H1 (cell line): ENCODE data around the gene PLA2G4E. TPM values are rescaled to one million over a fixed set of nuclear protein-coding genes. Genes with fewer than 3 reads are reported as not detected.

ENCODE experiments used
- CTCF ChIA-PET: fragments of 300-600 bp; sonication (Branson Sonifier 250); formaldehyde crosslinking; loops from one replicate; lab custom pipeline; 2021; ENCODE audit not compliant: partially characterized antibody; lab: Charles Lee
- POLR2A ChIA-PET: fragments of 300-600 bp; sonication (Branson Sonifier 250); formaldehyde crosslinking; loops from one replicate; lab custom pipeline; 2021; ENCODE audit warnings: inconsistent platforms; ENCODE audit not compliant: partially characterized antibody; lab: Charles Lee
- DNase-seq, 2 experiments: peaks; one replicate each; pipeline versions ENCODE4 v3.0.0 to v3.0.0-alpha.2; 2010 to 2022; ENCODE audit warnings: low spot score in 2 of 2, low read depth in 1 of 2, mixed read lengths in 1 of 2
- FAIRE-seq: peaks from 2 replicates; lab custom pipeline; 2011; peaks lifted over from hg19 to GRCh38; lab: Jason Lieb, UNC
- H2AFZ ChIP-seq: 2 replicates; pipeline ENCODE4 v1.8.1; 2012; ENCODE audit warnings: low read length, inconsistent platforms
- H2AK5ac ChIP-seq: 2 replicates; pipeline ENCODE4 v1.6.1; 2013; ENCODE audit warnings: low read depth, low read length
- H2BK120ac ChIP-seq: replicated peaks from 2 replicates; pipeline ENCODE3; 2013; ENCODE audit warnings: low read depth, low read length, inconsistent platforms
- H2BK12ac ChIP-seq: 2 replicates; pipeline ENCODE4 v1.6.1; 2013; ENCODE audit warnings: low read depth, low read length
- H2BK15ac ChIP-seq: 2 replicates; pipeline ENCODE4 v1.6.1; 2013; ENCODE audit warnings: low read length
- H2BK20ac ChIP-seq: 2 replicates; pipeline ENCODE4 v1.6.1; 2013; ENCODE audit warnings: low read length
- H2BK5ac ChIP-seq: 2 replicates; pipeline ENCODE4 v1.6.1; 2013; ENCODE audit warnings: low read depth, low read length
- H3K14ac ChIP-seq: 2 replicates; pipeline ENCODE4 v1.6.1; 2013; ENCODE audit warnings: inconsistent platforms; ENCODE audit not compliant: insufficient read length
- H3K18ac ChIP-seq: 2 replicates; pipeline ENCODE4 v1.6.1; 2013; ENCODE audit warnings: low read length; ENCODE audit errors: extremely low read depth
- H3K23ac ChIP-seq: 2 replicates; pipeline ENCODE4 v1.6.1; 2013; ENCODE audit warnings: inconsistent platforms; ENCODE audit not compliant: insufficient read length
- H3K23me2 ChIP-seq: 2 replicates; pipeline ENCODE4 v1.6.1; 2013; ENCODE audit warnings: low read depth, low read length
- H3K27ac ChIP-seq: 2 replicates; pipeline ENCODE4 v1.6.1; 2011; ENCODE audit warnings: low read depth, low read length, inconsistent platforms
- H3K27me3 ChIP-seq, 4 experiments: replicated peaks in 1 of 4; 1 replicate in 1 of 4; 2 replicates in 3 of 4; pipeline versions ENCODE4 v1.6.1 to v1.8.1; 2011 to 2013; ENCODE audit warnings: low read length in 3 of 4, mild to moderate bottlenecking in 3 of 4, inconsistent platforms in 2 of 4, mixed read lengths in 2 of 4, moderate library complexity in 1 of 4; ENCODE audit not compliant: control insufficient read depth in 3 of 4, insufficient read depth in 3 of 4; ENCODE audit errors: extremely low read depth in 1 of 4
- H3K36me3 ChIP-seq, 4 experiments: 2 replicates each; pipeline versions ENCODE4 v1.6.1 to v1.8.1; 2011 to 2013; ENCODE audit warnings: mild to moderate bottlenecking in 4 of 4, low read length in 3 of 4, moderate library complexity in 2 of 4, control low read depth in 1 of 4, inconsistent platforms in 1 of 4; ENCODE audit not compliant: insufficient read depth in 4 of 4, control insufficient read depth in 2 of 4
- H3K4ac ChIP-seq: replicated peaks from 2 replicates; pipeline ENCODE3; 2013; ENCODE audit warnings: low read length, low read depth, mixed read lengths, inconsistent platforms; ENCODE audit not compliant: insufficient read length
- H3K4me1 ChIP-seq, 4 experiments: replicated peaks in 1 of 4; 1 replicate in 1 of 4; 2 replicates in 3 of 4; pipeline versions ENCODE4 v1.6.1 to v1.8.1; 2011 to 2013; ENCODE audit warnings: low read length in 3 of 4, inconsistent platforms in 2 of 4, mixed read lengths in 1 of 4; ENCODE audit not compliant: insufficient read depth in 4 of 4, control insufficient read depth in 3 of 4
- H3K4me2 ChIP-seq, 2 experiments: 2 replicates each; pipeline versions ENCODE4 v1.6.1 to v1.8.1; 2011 to 2013; ENCODE audit warnings: low read depth in 2 of 2, low read length in 2 of 2, control low read depth in 1 of 2, inconsistent platforms in 1 of 2, mild to moderate bottlenecking in 1 of 2; ENCODE audit not compliant: insufficient read depth in 1 of 2
- H3K4me3 ChIP-seq, 4 experiments: fragments of 200-600, 300-600 bp in 1 of 4; sonication (generic), shearing (Covaris generic), sonication (Bioruptor Twin) in 1 of 4; 2 replicates each; pipeline versions ENCODE4 v1.5.1 to v1.8.1; 2011 to 2016; ENCODE audit warnings: low read length in 4 of 4, low read depth in 3 of 4, control low read depth in 2 of 4, inconsistent platforms in 2 of 4, mild to moderate bottlenecking in 2 of 4, mixed read lengths in 1 of 4, moderate library complexity in 1 of 4; ENCODE audit not compliant: insufficient read depth in 2 of 4; ENCODE audit errors: extremely low read depth in 1 of 4
- H3K56ac ChIP-seq: replicated peaks from 2 replicates; pipeline ENCODE3; 2013; ENCODE audit warnings: low read depth, mild to moderate bottlenecking, mixed read lengths, low read length, inconsistent platforms; ENCODE audit not compliant: insufficient read length
- H3K79me1 ChIP-seq: 2 replicates; pipeline ENCODE4 v1.6.1; 2013; ENCODE audit warnings: low read depth, low read length, control low read depth
- H3K79me2 ChIP-seq, 2 experiments: 2 replicates each; pipeline versions ENCODE4 v1.6.1 to v1.8.1; 2012 to 2013; ENCODE audit warnings: low read length in 2 of 2, mild to moderate bottlenecking in 2 of 2, inconsistent platforms in 1 of 2; ENCODE audit not compliant: insufficient read depth in 2 of 2, control insufficient read depth in 1 of 2
- H3K9ac ChIP-seq, 4 experiments: replicated peaks in 1 of 4; 1 replicate in 1 of 4; 2 replicates in 3 of 4; pipeline versions ENCODE4 v1.6.1 to v1.8.1; 2011 to 2013; ENCODE audit warnings: low read depth in 3 of 4, low read length in 3 of 4, control low read depth in 2 of 4, mild to moderate bottlenecking in 2 of 4, moderate library complexity in 2 of 4, inconsistent platforms in 1 of 4; ENCODE audit errors: extremely low read depth in 1 of 4
- H3K9me3 ChIP-seq, 2 experiments: 2 replicates each; pipeline versions ENCODE4 v1.6.1 to v1.8.1; 2012 to 2013; ENCODE audit warnings: mild to moderate bottlenecking in 2 of 2, moderate library complexity in 2 of 2, control low read depth in 1 of 2, inconsistent platforms in 1 of 2, low read depth in 1 of 2, low read length in 1 of 2, mixed read lengths in 1 of 2; ENCODE audit not compliant: insufficient read depth in 2 of 2
- H4K20me1 ChIP-seq, 2 experiments: replicated peaks in 1 of 2; 2 replicates each; pipeline versions ENCODE3 to v1.8.1; 2011 to 2013; ENCODE audit warnings: inconsistent platforms in 2 of 2, low read length in 2 of 2, mild to moderate bottlenecking in 1 of 2; ENCODE audit not compliant: insufficient read depth in 2 of 2, control insufficient read depth in 1 of 2
- H4K5ac ChIP-seq: 2 replicates; pipeline ENCODE4 v1.6.1; 2013; ENCODE audit warnings: low read length, low read depth, mixed read lengths, inconsistent platforms; ENCODE audit not compliant: insufficient read length
- H4K8ac ChIP-seq: 2 replicates; pipeline ENCODE4 v1.8.0; 2013; ENCODE audit warnings: mild to moderate bottlenecking, moderate library complexity, low read length, inconsistent platforms; ENCODE audit not compliant: insufficient read depth; ENCODE audit errors: extremely low read depth
- H4K91ac ChIP-seq: replicated peaks from 2 replicates; pipeline ENCODE3; 2013; ENCODE audit warnings: low read length, mixed read lengths, inconsistent platforms; ENCODE audit not compliant: insufficient read length
- ASH2L ChIP-seq: fragments of 200-600, 300-600 bp; sonication (generic); IDR thresholded peaks from one replicate; pipeline ENCODE4 v1.7.1; 2017; ENCODE audit warnings: low read length
- CHD2 ChIP-seq: IDR thresholded peaks from 2 replicates; pipeline ENCODE4 v1.6.1; 2012; ENCODE audit warnings: low read length, improper control_type of control experiment
- KDM5A ChIP-seq: fragments of 200-600 bp; IDR thresholded peaks from 2 replicates; pipeline ENCODE4 v1.7.1; 2012; ENCODE audit warnings: mild to moderate bottlenecking, low read length, inconsistent platforms, mixed read lengths
- MAFK ChIP-seq: IDR thresholded peaks from 2 replicates; pipeline ENCODE4 v1.6.1; 2012; ENCODE audit warnings: low read depth, mild to moderate bottlenecking, improper control_type of control experiment, low read length
- NANOG ChIP-seq: IDR thresholded peaks from 2 replicates; pipeline ENCODE4 v1.6.1; 2011; ENCODE audit warnings: low read length, low read depth, mild to moderate bottlenecking, inconsistent platforms; ENCODE audit not compliant: insufficient read depth, poor library complexity, severe bottlenecking
- NRF1 ChIP-seq: IDR thresholded peaks from 2 replicates; pipeline ENCODE4 v1.6.1; 2011; ENCODE audit warnings: mild to moderate bottlenecking, low read depth, low read length, improper control_type of control experiment
- SAP30 ChIP-seq: fragments of 300-600 bp; sonication (generic); IDR thresholded peaks from 2 replicates; pipeline ENCODE4 v1.7.1; 2012; ENCODE audit warnings: low read length, moderate library complexity, mild to moderate bottlenecking, inconsistent platforms; ENCODE audit not compliant: insufficient read depth, insufficient replicate concordance
- SP2 ChIP-seq: IDR thresholded peaks from 2 replicates; pipeline ENCODE4 v1.6.1; 2012; ENCODE audit warnings: mild to moderate bottlenecking, low read length, inconsistent platforms
- SP4 ChIP-seq: IDR thresholded peaks from 2 replicates; pipeline ENCODE4 v1.6.1; 2012; ENCODE audit warnings: low read length, inconsistent platforms
- SRF ChIP-seq: IDR thresholded peaks from 2 replicates; pipeline ENCODE4 v1.6.1; 2011; ENCODE audit warnings: mild to moderate bottlenecking, low read depth, low read length, moderate library complexity
- SUZ12 ChIP-seq: fragments of 200-600 bp; sonication (generic); IDR thresholded peaks from 2 replicates; pipeline ENCODE4 v1.6.1; 2012; ENCODE audit warnings: mild to moderate bottlenecking, inconsistent platforms, low read length, moderate library complexity, mixed read lengths
- ZNF274 ChIP-seq: IDR thresholded peaks from 2 replicates; pipeline ENCODE4 v1.7.0; 2012; ENCODE audit warnings: low read length, borderline replicate concordance; ENCODE audit errors: extremely low read depth
- WGBS, 2 experiments: shearing (Covaris generic) in 1 of 2; methylation state at CpG; one replicate each; pipeline versions ENCODE4 v1.1.6 to v1.1.7; 2013 to 2015; ENCODE audit warnings: low lambda C conversion rate in 2 of 2, mixed read lengths in 2 of 2, inconsistent platforms in 1 of 2, low coverage in 1 of 2, missing lambda C conversion rate in 1 of 2; ENCODE audit not compliant: insufficient replicate concordance in 2 of 2, insufficient coverage in 1 of 2, insufficient read length in 1 of 2; ENCODE audit errors: extremely low coverage in 1 of 2, missing lambda C conversion rate in 1 of 2; 5-methylcytosine and 5-hydroxymethylcytosine counted together
- polyA plus RNA-seq, 7 experiments: library from polyadenylated mRNA; depleted of rRNA in 3 of 7; stranded (reverse) in 5 of 7; unstranded in 2 of 7; fragments of >200 nt in 5 of 7; fragments of 200-250 nt in 2 of 7; gene quantifications; 1 replicate in 5 of 7; 2 replicates in 1 of 7; 4 replicates in 1 of 7; pipeline versions ENCODE4 v1.2.1 to v1.2.3, GENCODE V29; 2011 to 2013; ENCODE audit warnings: missing spikeins in 2 of 7, mixed read lengths in 2 of 7
- total RNA-seq: library from RNA; stranded (reverse); fragmentation: NEBNext Ultra II Directional; extraction: Animal tissue kit (Norgen Biotek cat#: 25700); gene quantifications from 2 replicates; pipeline ENCODE4 v1.2.1, GENCODE V29; 2021
- TF ChIP-seq, protein P1 (sequence below): IDR thresholded peaks from 2 replicates; pipeline ENCODE4 v1.6.1; 2012; ENCODE audit warnings: inconsistent platforms

PLA2G4E gene
- total and polyA plus RNA-seq, 2 of the 8 experiments (the other 6 are each of a cell fraction or from before 2014, with no cell fraction given), result 0.03 TPM; not detected in 1

GRCh38 chr15:41961595-41962202 lies 59.1 kb downstream of the PLA2G4E start:
- peaks cover 4 to 9% of the 10 kb centered on the region in 2 experiments for H4K20me1 ChIP-seq
- H2BK120ac ChIP-seq, result no peak overlapping the region
- H3K27ac ChIP-seq, result no peak overlapping the region
- H3K4ac ChIP-seq, result no peak overlapping the region
- H3K23ac ChIP-seq, result no peak overlapping the region
- H2BK20ac ChIP-seq, result no peak overlapping the region
- WGBS, 2 experiments, result 96% methylated on average over 1 of the region's 1 CpG; no CpG with 5 or more reads in 1 of the 2 experiments
- peaks cover 0 to 4% (median 1%) of the 10 kb centered on the region in 4 experiments; a peak in 3 of 7 replicates for H3K4me1 ChIP-seq
- no peaks in the 10 kb centered on the region for H3K27me3 ChIP-seq
- H3K9me3 ChIP-seq, result no peaks in the 10 kb centered on the region
- no peak overlapping the region for H4K5ac ChIP-seq
- H3K36me3 ChIP-seq, result no peaks in the 10 kb centered on the region; a peak in 1 of 8 replicates
- POLR2A ChIA-PET, result interaction anchor here (0.8 to 1.3 kb wide), 3 partner anchors 8 to 18 kb away, joined by 3 to 4 read pairs (median 4); no protein-coding TSS in a partner anchor
- CTCF ChIA-PET, result interaction anchor here (1.3 kb wide), 2 partner anchors 24 to 130 kb away, joined by 3 to 4 read pairs; no protein-coding TSS in a partner anchor
- H3K4me2 ChIP-seq, result no peak overlapping the region
- H3K14ac ChIP-seq, result no peak overlapping the region
- H2BK12ac ChIP-seq, result no peak overlapping the region
- H4K91ac ChIP-seq, result no peak overlapping the region
- H2AK5ac ChIP-seq, result no peak overlapping the region
- no peak overlapping the region for H2BK5ac ChIP-seq
- H3K23me2 ChIP-seq, result no peaks in the 10 kb centered on the region
- no peak overlapping the region for H3K56ac ChIP-seq
- FAIRE-seq (no peak), DNase-seq (no peak)
- no peak overlapping the region for H4K8ac ChIP-seq
- no peak overlapping the region for H2AFZ ChIP-seq
- H3K18ac ChIP-seq, result no peak overlapping the region
- H3K79me1 ChIP-seq, result peaks cover 6% of the 10 kb centered on the region
- no peak overlapping the region for H3K9ac ChIP-seq
- H2BK15ac ChIP-seq, result no peak overlapping the region
- H3K79me2 ChIP-seq, result peaks cover 0 to 61% of the 10 kb centered on the region in 2 experiments; a peak in 2 of 4 replicates
- H3K4me3 ChIP-seq, result no peak overlapping the region
- TF ChIP-seq SAP30 (no peak), MAFK (no peak), SRF (no peak), NANOG (no peak), ASH2L (no peak), SP2 (no peak), SP4 (no peak), ZNF274 (no peak), CHD2 (no peak), NRF1 (no peak), SUZ12 (no peak), KDM5A (no peak)
- TF ChIP-seq, protein P1, sequence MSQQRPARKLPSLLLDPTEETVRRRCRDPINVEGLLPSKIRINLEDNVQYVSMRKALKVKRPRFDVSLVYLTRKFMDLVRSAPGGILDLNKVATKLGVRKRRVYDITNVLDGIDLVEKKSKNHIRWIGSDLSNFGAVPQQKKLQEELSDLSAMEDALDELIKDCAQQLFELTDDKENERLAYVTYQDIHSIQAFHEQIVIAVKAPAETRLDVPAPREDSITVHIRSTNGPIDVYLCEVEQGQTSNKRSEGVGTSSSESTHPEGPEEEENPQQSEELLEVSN, result no peak
